SU-DHL-6 (cell line): ENCODE measurements around the gene SQOR.

ENCODE experiments used
- H2AFZ ChIP-seq: fragments of 200-600 bp; sonication (generic); 2 replicates; pipeline ENCODE4 v1.6.1; 2014; ENCODE audit warnings: low read depth, mild to moderate bottlenecking, moderate library complexity, mixed read lengths, antibody characterized with exemption, low read length; ENCODE audit not compliant: severe bottlenecking
- H3F3A ChIP-seq: fragments of 200-600 bp; shearing (Covaris generic); 2 replicates; pipeline ENCODE4 v1.6.0; 2016; ENCODE audit warnings: antibody characterized with exemption, mild to moderate bottlenecking; ENCODE audit not compliant: insufficient read depth
- H3K27ac ChIP-seq: fragments of 200-600 bp; sonication (generic); 2 replicates; pipeline ENCODE4 v1.5.1; 2016; ENCODE audit warnings: low read depth, mild to moderate bottlenecking, low read length, moderate library complexity, mixed read lengths
- H3K27me3 ChIP-seq: fragments of 200-600 bp; sonication (generic), shearing (Covaris generic); 2 replicates; pipeline ENCODE4 v1.6.0; 2014; ENCODE audit warnings: mild to moderate bottlenecking, low read length
- H3K36me3 ChIP-seq: fragments of 200-600 bp; sonication (generic); 2 replicates; pipeline ENCODE4 v1.6.1; 2014; ENCODE audit warnings: mild to moderate bottlenecking, low read length, mixed read lengths
- H3K4me2 ChIP-seq: fragments of 300-600, 200-600 bp; shearing (Covaris generic), sonication (generic); 2 replicates; pipeline ENCODE4 v1.6.0; 2014; ENCODE audit warnings: low read length, low read depth, mild to moderate bottlenecking; ENCODE audit not compliant: poor library complexity, severe bottlenecking
- H3K4me3 ChIP-seq: fragments of 200-600 bp; sonication (generic); 2 replicates; pipeline ENCODE4 v1.5.1; 2014; ENCODE audit warnings: antibody characterized with exemption, low read length, mild to moderate bottlenecking, mixed read lengths; ENCODE audit not compliant: insufficient read depth, poor library complexity, severe bottlenecking
- H3K79me2 ChIP-seq: fragments of 200-600 bp; sonication (generic); 2 replicates; pipeline ENCODE4 v1.6.1; 2014; ENCODE audit warnings: mild to moderate bottlenecking, low read length, moderate library complexity; ENCODE audit not compliant: insufficient read depth
- H3K9ac ChIP-seq: fragments of 200-600 bp; sonication (generic); 2 replicates; pipeline ENCODE4 v1.7.0; 2014; ENCODE audit warnings: mild to moderate bottlenecking, low read length
- H3K9me2 ChIP-seq: fragments of 200-600 bp; sonication (generic); replicated peaks from 2 replicates; pipeline ENCODE4 v1.6.1; 2014; ENCODE audit warnings: low read length; ENCODE audit not compliant: insufficient read depth
- H3K9me3 ChIP-seq: fragments of 200-600 bp; sonication (generic); 2 replicates; pipeline ENCODE4 v1.6.1; 2014; ENCODE audit warnings: low read length, mixed read lengths; ENCODE audit not compliant: insufficient read depth
- H4K20me1 ChIP-seq: fragments of 200-600 bp; sonication (generic); 2 replicates; pipeline ENCODE4 v1.6.1; 2014; ENCODE audit warnings: low read depth, mild to moderate bottlenecking, antibody characterized with exemption, low read length, moderate library complexity, mixed read lengths
- CTCF ChIP-seq: fragments of 200-600 bp; sonication (generic); IDR thresholded peaks from one replicate; pipeline ENCODE4 v1.5.1; 2017; ENCODE audit warnings: antibody characterized with exemption, mild to moderate bottlenecking, low read length, moderate library complexity; ENCODE audit not compliant: insufficient read depth, poor library complexity, severe bottlenecking
- EZH2phosphoT487 ChIP-seq: fragments of 200-600 bp; sonication (generic), shearing (Covaris generic); conservative IDR thresholded peaks from 2 replicates; pipeline ENCODE4 v1.6.1; 2018; ENCODE audit warnings: mild to moderate bottlenecking, antibody characterized with exemption, low read length, moderate library complexity, mixed read lengths

Gene SQOR

GRCh38 chr15:45703670-45704328, 69.0 kb downstream of the SQOR start:
- Histone ChIP-seq H4K20me1 (no peaks in the 10 kb centered on the region), H3K4me3 (no peak overlapping the region), H2AFZ (no peak overlapping the region), H3K4me2 (no peak overlapping the region), H3K27ac (no peak overlapping the region), H3K36me3 (no peaks in the 10 kb centered on the region), H3K79me2 (no peaks in the 10 kb centered on the region), H3K27me3 (no peaks in the 10 kb centered on the region), H3K9ac (no peak overlapping the region), H3K9me3 (no peaks in the 10 kb centered on the region), H3F3A (no peaks in the 10 kb centered on the region), H3K9me2 (no peaks in the 10 kb centered on the region)
- TF ChIP-seq EZH2phosphoT487, result no peak
- no peak for TF ChIP-seq CTCF

GRCh38 chr15:45704329-45705249, 69.8 kb downstream of the SQOR start:
- Histone ChIP-seq H2AFZ (peak overlapping the region; percentile 95), H3K9me3 (no peaks in the 10 kb centered on the region), H3K4me3 (peak overlapping the region; percentile 47), H3K27me3 (no peaks in the 10 kb centered on the region), H3F3A (no peaks in the 10 kb centered on the region), H3K9me2 (no peaks in the 10 kb centered on the region), H3K36me3 (no peaks in the 10 kb centered on the region), H3K79me2 (no peaks in the 10 kb centered on the region), H3K4me2 (peak overlapping the region; percentile 69), H3K27ac (no peak overlapping the region), H4K20me1 (no peaks in the 10 kb centered on the region), H3K9ac (peak overlapping the region; percentile 46)
- TF ChIP-seq EZH2phosphoT487 (no peak), CTCF (no peak)

- Histone ChIP-seq H3K4me2 (peak overlapping the region; percentile 69), H3K4me3 (peak overlapping the region; percentile 47), H2AFZ (peak overlapping the region; percentile 95), H4K20me1 (no peaks in the 10 kb centered on the region), H3K27me3 (no peaks in the 10 kb centered on the region), H3K36me3 (no peaks in the 10 kb centered on the region), H3K79me2 (no peaks in the 10 kb centered on the region), H3F3A (no peaks in the 10 kb centered on the region), H3K27ac (no peak overlapping the region), H3K9me2 (no peaks in the 10 kb centered on the region), H3K9me3 (no peaks in the 10 kb centered on the region), H3K9ac (peak overlapping the region; percentile 46)
- peak; percentile 77 for TF ChIP-seq CTCF
- TF ChIP-seq EZH2phosphoT487, result no peak
These were observed 71.0 kb downstream of the SQOR start for GRCh38 chr15:45705510-45706473.
